BE2C (cell line): ENCODE measurements around the gene ADCY1.

Experiments used
- DNase-seq: peaks from one replicate; pipeline ENCODE4 v3.0.0-alpha.2; 2020
- H3K27me3 ChIP-seq: fragments of 250-450 bp; sonication (Bioruptor Pico); 2 replicates; pipeline ENCODE4 v1.5.1; 2020; ENCODE audit warnings: mild to moderate bottlenecking
- H3K36me3 ChIP-seq: fragments of 250-450 bp; sonication (Bioruptor Pico); 2 replicates; pipeline ENCODE4 v1.5.1; 2020; ENCODE audit warnings: mild to moderate bottlenecking
- H3K4me1 ChIP-seq: fragments of 250-450 bp; sonication (Bioruptor Pico); 2 replicates; pipeline ENCODE4 v1.5.1; 2020
- H3K4me3 ChIP-seq: 2 replicates; pipeline ENCODE4 v1.5.1; 2011; ENCODE audit warnings: low read depth, low read length
- H3K9me3 ChIP-seq: fragments of 250-450 bp; sonication (Bioruptor Pico); 2 replicates; pipeline ENCODE4 v1.5.1; 2020
- CTCF ChIP-seq: IDR thresholded peaks from 2 replicates; pipeline ENCODE4 v1.5.1; 2012; ENCODE audit warnings: mild to moderate bottlenecking, low read depth, low read length

The ADCY1 gene

GRCh38 chr7:45646996-45647825 lies 73.0 kb downstream of the ADCY1 start:
- no peak for TF ChIP-seq CTCF
- Histone ChIP-seq H3K27me3 (no peaks in the 10 kb centered on the region), H3K9me3 (no peaks in the 10 kb centered on the region), H3K36me3 (no peaks in the 10 kb centered on the region), H3K4me3 (no peak overlapping the region), H3K4me1 (no peaks in the 10 kb centered on the region)
- DNase-seq, result no peak

- DNase-seq, result no peak
Observed at GRCh38 chr7:45647967-45648670, 74.0 kb downstream of the ADCY1 start.

GRCh38 chr7:45648671-45648995 lies 74.5 kb downstream of the ADCY1 start:
- no peak for TF ChIP-seq CTCF
- DNase-seq, result no peak
- H3K9me3 ChIP-seq, result no peaks in the 10 kb centered on the region
- H3K4me1 ChIP-seq, result no peaks in the 10 kb centered on the region
- no peak overlapping the region for H3K4me3 ChIP-seq
- H3K36me3 ChIP-seq, result no peaks in the 10 kb centered on the region
- H3K27me3 ChIP-seq, result no peaks in the 10 kb centered on the region

More at GRCh38 chr7:45647967-45648670, 74.0 kb downstream of the ADCY1 start:
- no peak for TF ChIP-seq CTCF
- Histone ChIP-seq H3K4me1 (no peaks in the 10 kb centered on the region), H3K4me3 (no peak overlapping the region), H3K27me3 (no peaks in the 10 kb centered on the region), H3K9me3 (no peaks in the 10 kb centered on the region), H3K36me3 (no peaks in the 10 kb centered on the region)

GRCh38 chr7:45649560-45650346 lies 75.6 kb downstream of the ADCY1 start:
- Histone ChIP-seq H3K9me3 (no peaks in the 10 kb centered on the region), H3K36me3 (no peaks in the 10 kb centered on the region), H3K4me1 (no peaks in the 10 kb centered on the region), H3K27me3 (no peaks in the 10 kb centered on the region), H3K4me3 (no peak overlapping the region)
- no peak for DNase-seq
- TF ChIP-seq CTCF, result no peak

- no peak for TF ChIP-seq CTCF
- no peaks in the 10 kb centered on the region for H3K9me3 ChIP-seq
Observed at GRCh38 chr7:45650404-45651394, 76.5 kb downstream of the ADCY1 start.

More at GRCh38 chr7:45650404-45651394, 76.5 kb downstream of the ADCY1 start:
- no peak for DNase-seq
- Histone ChIP-seq H3K4me3 (no peak overlapping the region), H3K4me1 (no peaks in the 10 kb centered on the region), H3K36me3 (no peaks in the 10 kb centered on the region), H3K27me3 (no peaks in the 10 kb centered on the region)
